SK-N-SH (cell line): ENCODE measurements around the gene ZNF692. TPM values are rescaled to one million over a fixed set of nuclear protein-coding genes. Genes with fewer than 3 reads are reported as not detected.

Experiments used
- CTCF ChIA-PET: fragments of 300-600, 350-600 bp; formaldehyde crosslinking; extraction: SDS; loops from one replicate; lab custom pipeline; 2021; lab: Yijun Ruan, JAX
- POLR2A ChIA-PET: fragments of 350-600 bp; sonication (Branson Sonifier 250); formaldehyde crosslinking; extraction: SDS; loops from one replicate; lab custom pipeline; 2020; ENCODE audit warnings: antibody characterized with exemption, inconsistent platforms; lab: Yijun Ruan, JAX
- DNase-seq: peaks from one replicate; pipeline ENCODE4 v3.0.0; 2012
- H2AFZ ChIP-seq: fragments of 200-600 bp; sonication (generic); 2 replicates; pipeline ENCODE4 v1.8.1; 2016; ENCODE audit warnings: antibody characterized with exemption, mild to moderate bottlenecking, low read depth
- H3F3A ChIP-seq: fragments of 200-600 bp; sonication (generic); replicated peaks from 2 replicates; pipeline ENCODE3; 2016; ENCODE audit warnings: antibody characterized with exemption, mild to moderate bottlenecking; ENCODE audit not compliant: insufficient read depth
- H3K27ac ChIP-seq, 2 experiments: fragments of 200-500 bp in 1 of 2; fragments of 200-600 bp in 1 of 2; sonication (Bioruptor generic) in 1 of 2; sonication (generic), shearing (Covaris generic) in 1 of 2; 2 replicates each; pipeline versions ENCODE4 v1.5.1 to v1.6.1; 2014 to 2016; ENCODE audit warnings: low read depth in 2 of 2, inconsistent platforms in 1 of 2, low read length in 1 of 2, mild to moderate bottlenecking in 1 of 2, mixed read lengths in 1 of 2
- H3K27me3 ChIP-seq: fragments of 200-600 bp; sonication (generic), shearing (Covaris generic); 2 replicates; pipeline ENCODE4 v1.6.1; 2016; ENCODE audit warnings: mixed run types; ENCODE audit not compliant: insufficient read depth
- H3K36me3 ChIP-seq, 2 experiments: fragments of 200-500 bp in 1 of 2; fragments of 200-600 bp in 1 of 2; sonication (Bioruptor generic) in 1 of 2; sonication (generic) in 1 of 2; replicated peaks in 1 of 2; 2 replicates each; pipeline versions ENCODE3 to v1.5.1; 2014 to 2016; ENCODE audit warnings: low read length in 1 of 2, mild to moderate bottlenecking in 1 of 2; ENCODE audit not compliant: insufficient read depth in 2 of 2, control insufficient read depth in 1 of 2
- H3K4me1 ChIP-seq, 2 experiments: fragments of 200-500 bp in 1 of 2; fragments of 200-600 bp in 1 of 2; sonication (Bioruptor generic) in 1 of 2; sonication (generic), shearing (Covaris generic) in 1 of 2; 2 replicates each; pipeline versions ENCODE4 v1.5.1 to v1.6.1; 2014 to 2016; ENCODE audit warnings: low read depth in 1 of 2, low read length in 1 of 2, mixed run types in 1 of 2; ENCODE audit not compliant: insufficient read depth in 2 of 2, control insufficient read depth in 1 of 2
- H3K4me2 ChIP-seq: fragments of 200-600 bp; sonication (generic), shearing (Covaris generic); 2 replicates; pipeline ENCODE4 v1.6.1; 2017; ENCODE audit warnings: mixed run types
- H3K4me3 ChIP-seq, 2 experiments: fragments of 200-500 bp in 1 of 2; fragments of 200-600 bp in 1 of 2; sonication (Bioruptor generic) in 1 of 2; sonication (generic), shearing (Covaris generic) in 1 of 2; 2 replicates each; pipeline versions ENCODE4 v1.5.1 to v1.8.1; 2014 to 2016; ENCODE audit warnings: low read depth in 2 of 2, inconsistent platforms in 1 of 2, low read length in 1 of 2, mild to moderate bottlenecking in 1 of 2, mixed read lengths in 1 of 2, moderate library complexity in 1 of 2
- H3K79me2 ChIP-seq: fragments of 200-600 bp; sonication (generic); 2 replicates; pipeline ENCODE4 v1.8.1; 2017; ENCODE audit warnings: mild to moderate bottlenecking; ENCODE audit not compliant: insufficient read depth
- H3K9ac ChIP-seq: fragments of 200-600 bp; sonication (generic); 2 replicates; pipeline ENCODE4 v1.6.1; 2017; ENCODE audit warnings: mixed run types
- H3K9me2 ChIP-seq: fragments of 200-600 bp; sonication (generic); 2 replicates; pipeline ENCODE4 v1.6.1; 2017; ENCODE audit warnings: mixed run types
- H3K9me3 ChIP-seq: fragments of 200-600 bp; sonication (generic); 2 replicates; pipeline ENCODE4 v1.6.1; 2017; ENCODE audit warnings: mixed run types, mild to moderate bottlenecking, moderate library complexity
- H4K20me1 ChIP-seq: fragments of 200-600 bp; sonication (generic); 2 replicates; pipeline ENCODE4 v1.6.1; 2017; ENCODE audit warnings: mild to moderate bottlenecking, mixed run types; ENCODE audit not compliant: insufficient read depth
- CHD2 ChIP-seq: fragments of 150-350 bp; IDR thresholded peaks from 2 replicates; pipeline ENCODE4 v1.6.1; 2018; ENCODE audit warnings: low read length; ENCODE audit not compliant: partially characterized antibody
- CTCF ChIP-seq: fragments of 200-600 bp; sonication (generic); IDR thresholded peaks from 2 replicates; pipeline ENCODE4 v1.6.1; 2017; ENCODE audit warnings: antibody characterized with exemption, mild to moderate bottlenecking, moderate library complexity
- ELF1 ChIP-seq: IDR thresholded peaks from 2 replicates; pipeline ENCODE4 v1.4.0; 2012
- EP300 ChIP-seq, 2 experiments: IDR thresholded peaks; 2 replicates each; pipeline versions ENCODE4 v1.4.0 to v1.6.1; 2012; ENCODE audit warnings: borderline replicate concordance in 1 of 2, low read depth in 1 of 2, low read length in 1 of 2
- FOXM1 ChIP-seq: IDR thresholded peaks from 2 replicates; pipeline ENCODE4 v1.4.0; 2012; ENCODE audit warnings: low read depth, mild to moderate bottlenecking
- GABPA ChIP-seq: IDR thresholded peaks from 2 replicates; pipeline ENCODE4 v1.4.0; 2012; ENCODE audit warnings: low read depth, mild to moderate bottlenecking
- GATA2 ChIP-seq: sonication (generic); formaldehyde crosslinking; IDR thresholded peaks from 2 replicates; pipeline ENCODE4 v1.5.0; 2020; ENCODE audit warnings: mild to moderate bottlenecking, missing genetic modification reagents
- MEF2A ChIP-seq: IDR thresholded peaks from 2 replicates; pipeline ENCODE4 v1.4.0; 2012; ENCODE audit warnings: low read depth, borderline replicate concordance
- MXI1 ChIP-seq: IDR thresholded peaks from 2 replicates; pipeline ENCODE4 v1.6.1; 2012; ENCODE audit warnings: mild to moderate bottlenecking, low read depth, low read length, improper control_type of control experiment
- NFIC ChIP-seq: IDR thresholded peaks from 2 replicates; pipeline ENCODE4 v1.4.0; 2012; ENCODE audit warnings: borderline replicate concordance
- NRF1 ChIP-seq: IDR thresholded peaks from 2 replicates; pipeline ENCODE4 v1.6.1; 2012; ENCODE audit warnings: low read depth, mild to moderate bottlenecking, low read length
- PBX3 ChIP-seq: IDR thresholded peaks from 2 replicates; pipeline ENCODE4; 2012
- RCOR1 ChIP-seq: fragments of 150-350 bp; IDR thresholded peaks from 2 replicates; pipeline ENCODE4 v1.6.1; 2017; ENCODE audit warnings: antibody characterized with exemption, low read length
- RFX5 ChIP-seq: IDR thresholded peaks from 2 replicates; pipeline ENCODE4 v1.6.1; 2012; ENCODE audit warnings: mild to moderate bottlenecking, improper control_type of control experiment, low read length
- RXRA ChIP-seq: IDR thresholded peaks from 2 replicates; pipeline ENCODE4 v1.4.0; 2012; ENCODE audit warnings: low read depth, mild to moderate bottlenecking, borderline replicate concordance
- SIN3A ChIP-seq: IDR thresholded peaks from 2 replicates; pipeline ENCODE4 v1.6.1; 2012; ENCODE audit warnings: low read depth, mild to moderate bottlenecking, low read length, moderate library complexity, borderline replicate concordance
- SMC3 ChIP-seq: IDR thresholded peaks from 2 replicates; pipeline ENCODE4 v1.6.1; 2012; ENCODE audit warnings: low read depth, low read length, improper control_type of control experiment
- TCF12 ChIP-seq: IDR thresholded peaks from 2 replicates; pipeline ENCODE4 v1.4.0; 2012
- TEAD4 ChIP-seq: IDR thresholded peaks from 2 replicates; pipeline ENCODE4 v1.4.0; 2012; ENCODE audit warnings: mild to moderate bottlenecking, borderline replicate concordance; ENCODE audit not compliant: insufficient read depth
- YY1 ChIP-seq: IDR thresholded peaks from 2 replicates; pipeline ENCODE4 v1.4.0; 2012; ENCODE audit warnings: low read depth, mild to moderate bottlenecking
- WGBS: methylation state at CpG from one replicate; pipeline ENCODE4 v1.1.6; 2017; ENCODE audit warnings: low lambda C conversion rate; 5-methylcytosine and 5-hydroxymethylcytosine counted together
- polyA plus RNA-seq, 3 experiments: library from polyadenylated mRNA; depleted of rRNA; stranded (reverse); fragments of >200 nt; gene quantifications; 2 replicates each; pipeline ENCODE4 v1.2.3, GENCODE V29; 2012
- TF ChIP-seq, protein P1 (sequence below): IDR thresholded peaks from 2 replicates; pipeline ENCODE4 v1.4.0; 2012; ENCODE audit warnings: low read depth, borderline replicate concordance
- TF ChIP-seq, protein P2 (sequence below): fragments of 150-350 bp; IDR thresholded peaks from 2 replicates; pipeline ENCODE4 v1.6.1; 2016; ENCODE audit warnings: mild to moderate bottlenecking, low read depth, low read length
- TF ChIP-seq, protein P3 (sequence below): IDR thresholded peaks from 2 replicates; pipeline ENCODE4 v1.4.0; 2012; ENCODE audit warnings: low read depth

The ZNF692 gene
- polyA plus RNA-seq, 1 of the 3 experiments (the other 2 are of a cell fraction): 47.0 TPM

DNA sequence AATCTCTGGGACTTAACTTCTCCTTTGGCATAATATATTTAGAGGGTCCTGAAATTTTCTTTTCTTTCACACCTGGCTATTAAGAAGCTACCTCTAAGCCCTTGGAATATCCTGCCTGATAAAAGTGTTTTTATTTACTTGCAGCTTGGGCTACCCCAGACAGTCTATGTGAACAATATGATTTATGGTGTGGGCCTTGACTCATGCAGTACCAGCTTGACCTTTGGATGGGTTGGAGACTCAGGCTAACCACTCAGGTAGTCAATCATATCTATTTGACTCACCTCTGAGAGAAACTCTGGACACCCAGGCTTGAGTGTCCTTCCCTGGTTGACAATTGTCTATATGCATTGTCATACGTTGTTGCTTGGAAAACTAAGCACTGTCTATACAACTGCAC lies 33.7 kb upstream of the ZNF692 start:
- ChIA-PET CTCF (interaction anchor here (0.8 kb wide), 1 partner anchor 28 kb away, joined by 3 read pairs; no protein-coding TSS in a partner anchor), POLR2A (no interaction called here)
- H3K79me2 ChIP-seq: no peaks in the 10 kb centered on the region
- DNase-seq: no peak
- peaks cover 4% of the 10 kb centered on the region; the same call in 1 of the 2 replicates for H3K27me3 ChIP-seq
- 33% methylated on average over 1 of the region's 1 CpG for WGBS
- H3K4me3 ChIP-seq: no peak overlapping the region
- no peaks in the 10 kb centered on the region for H3F3A ChIP-seq
- H3K9ac ChIP-seq: no peak overlapping the region
- TF ChIP-seq, protein P1, sequence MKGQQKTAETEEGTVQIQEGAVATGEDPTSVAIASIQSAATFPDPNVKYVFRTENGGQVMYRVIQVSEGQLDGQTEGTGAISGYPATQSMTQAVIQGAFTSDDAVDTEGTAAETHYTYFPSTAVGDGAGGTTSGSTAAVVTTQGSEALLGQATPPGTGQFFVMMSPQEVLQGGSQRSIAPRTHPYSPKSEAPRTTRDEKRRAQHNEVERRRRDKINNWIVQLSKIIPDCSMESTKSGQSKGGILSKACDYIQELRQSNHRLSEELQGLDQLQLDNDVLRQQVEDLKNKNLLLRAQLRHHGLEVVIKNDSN: no peak
- no peak for TF ChIP-seq CHD2
- no peak for TF ChIP-seq RXRA
- TF ChIP-seq YY1: no peak
- TF ChIP-seq PBX3: no peak
- TF ChIP-seq MXI1: no peak
- TF ChIP-seq, protein P2, sequence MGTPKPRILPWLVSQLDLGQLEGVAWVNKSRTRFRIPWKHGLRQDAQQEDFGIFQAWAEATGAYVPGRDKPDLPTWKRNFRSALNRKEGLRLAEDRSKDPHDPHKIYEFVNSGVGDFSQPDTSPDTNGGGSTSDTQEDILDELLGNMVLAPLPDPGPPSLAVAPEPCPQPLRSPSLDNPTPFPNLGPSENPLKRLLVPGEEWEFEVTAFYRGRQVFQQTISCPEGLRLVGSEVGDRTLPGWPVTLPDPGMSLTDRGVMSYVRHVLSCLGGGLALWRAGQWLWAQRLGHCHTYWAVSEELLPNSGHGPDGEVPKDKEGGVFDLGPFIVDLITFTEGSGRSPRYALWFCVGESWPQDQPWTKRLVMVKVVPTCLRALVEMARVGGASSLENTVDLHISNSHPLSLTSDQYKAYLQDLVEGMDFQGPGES: no peak
- TF ChIP-seq TCF12: no peak
- TF ChIP-seq ELF1: no peak
- TF ChIP-seq RCOR1: no peak
- TF ChIP-seq FOXM1: no peak
- TF ChIP-seq CTCF: no peak
- TF ChIP-seq SMC3: no peak
- H4K20me1 ChIP-seq: no peaks in the 10 kb centered on the region
- no peaks in the 10 kb centered on the region for H3K9me2 ChIP-seq
- no peak overlapping the region for H3K27ac ChIP-seq
- no peaks in the 10 kb centered on the region for H3K4me1 ChIP-seq
- H2AFZ ChIP-seq: no peak overlapping the region
- no peaks in the 10 kb centered on the region for H3K36me3 ChIP-seq
- no peak overlapping the region for H3K4me2 ChIP-seq
- H3K9me3 ChIP-seq: no peaks in the 10 kb centered on the region

DNA sequence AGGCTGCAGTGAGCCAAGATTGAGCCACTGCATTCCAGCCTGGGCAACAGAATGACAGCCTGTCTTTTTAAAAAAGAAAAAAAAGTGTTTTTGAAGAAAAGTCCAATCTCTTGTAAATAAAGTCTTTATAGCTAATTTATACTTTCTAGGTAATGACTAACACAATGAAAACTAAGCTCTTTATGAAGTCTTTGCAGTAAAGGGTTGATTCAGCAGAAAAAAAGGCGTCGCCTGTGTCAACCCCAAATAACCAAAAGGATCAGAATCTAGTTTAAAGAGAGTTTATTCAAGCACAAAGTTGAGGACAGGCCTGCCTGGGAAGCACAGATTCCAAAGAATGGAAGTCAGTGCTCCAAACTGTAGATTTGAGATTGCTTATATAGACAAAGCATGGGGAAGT lies 32.9 kb upstream of the ZNF692 start:
- CTCF ChIA-PET: interaction anchor here (0.8 kb wide), 1 partner anchor 28 kb away, joined by 3 read pairs; no protein-coding TSS in a partner anchor
- H3K36me3 ChIP-seq: no peaks in the 10 kb centered on the region
- no peaks in the 10 kb centered on the region for H3K9me2 ChIP-seq
- H2AFZ ChIP-seq: no peak overlapping the region
- no peak overlapping the region for H3K4me2 ChIP-seq
- no peaks in the 10 kb centered on the region for H3K79me2 ChIP-seq
- H3K27me3 ChIP-seq: peaks cover 4% of the 10 kb centered on the region; the same call in 1 of the 2 replicates
- no peak for DNase-seq
- no peaks in the 10 kb centered on the region for H3K9me3 ChIP-seq
- no peaks in the 10 kb centered on the region; a peak in 1 of 4 replicates for H3K4me1 ChIP-seq
- H3F3A ChIP-seq: no peaks in the 10 kb centered on the region
- no peak overlapping the region for H3K9ac ChIP-seq
- 67% methylated on average over 2 of the region's 2 CpGs for WGBS
- no peaks in the 10 kb centered on the region for H4K20me1 ChIP-seq
- no peak for TF ChIP-seq EP300 (IDR thresholded peaks at IDR 0.05; ENCODE audit: borderline replicate concordance in 1 of 2, low read depth in 1 of 2, low read length in 1 of 2)
- TF ChIP-seq RCOR1: no peak
- no peak for TF ChIP-seq SIN3A
- TF ChIP-seq ELF1: no peak
- TF ChIP-seq GATA2: no peak
- TF ChIP-seq RXRA: no peak
- TF ChIP-seq MEF2A: no peak
- TF ChIP-seq TCF12: no peak
- no peak for TF ChIP-seq RFX5
- TF ChIP-seq PBX3: no peak
- TF ChIP-seq TEAD4: no peak
- TF ChIP-seq, protein P3, sequence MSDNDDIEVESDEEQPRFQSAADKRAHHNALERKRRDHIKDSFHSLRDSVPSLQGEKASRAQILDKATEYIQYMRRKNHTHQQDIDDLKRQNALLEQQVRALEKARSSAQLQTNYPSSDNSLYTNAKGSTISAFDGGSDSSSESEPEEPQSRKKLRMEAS: no peak
- no peak for TF ChIP-seq NFIC
- TF ChIP-seq GABPA: no peak
- no peak for TF ChIP-seq NRF1
- TF ChIP-seq, all 33 proteins: peak for 0
- H3K27ac ChIP-seq: no peak overlapping the region
- H3K4me3 ChIP-seq: no peak overlapping the region
- POLR2A ChIA-PET: no interaction called here
